GM19395 (cell line): ENCODE data around the gene SKOR1.

Experiments used
- ATAC-seq: cut with Tn5 transposase; IDR thresholded peaks from one replicate; pipeline ENCODE4 v1.9.1; 2021; ENCODE audit warnings: mild to moderate bottlenecking, moderate library complexity; ENCODE audit not compliant: unreplicated experiment

SKOR1 gene

GRCh38 chr15:67845974-67846373 is 20.7 kb downstream of the SKOR1 start:
- no peak for ATAC-seq

GRCh38 chr15:67849538-67849937 is 24.2 kb downstream of the SKOR1 start:
- ATAC-seq, result no peak

GRCh38 chr15:67850336-67850735 is 25.0 kb downstream of the SKOR1 start:
- no peak for ATAC-seq

- no peak for ATAC-seq
These were observed 25.8 kb downstream of the SKOR1 start for GRCh38 chr15:67850994-67851571.

GRCh38 chr15:67852418-67852817 is 27.1 kb downstream of the SKOR1 start:
- no peak for ATAC-seq

GRCh38 chr15:67853454-67853853 is 28.1 kb downstream of the SKOR1 start:
- ATAC-seq, result no peak

- no peak for ATAC-seq
These were observed 29.0 kb downstream of the SKOR1 start for GRCh38 chr15:67854358-67854757.

- no peak for ATAC-seq
These were observed 30.5 kb downstream of the SKOR1 start for GRCh38 chr15:67855842-67856241.

GRCh38 chr15:67857220-67857619 is 31.9 kb downstream of the SKOR1 start:
- ATAC-seq, result no peak

- no peak for ATAC-seq
These were observed 34.1 kb downstream of the SKOR1 start for GRCh38 chr15:67859331-67859946.

GRCh38 chr15:67861983-67862382 is 36.7 kb downstream of the SKOR1 start:
- no peak for ATAC-seq

GRCh38 chr15:67862750-67863441 is 37.6 kb downstream of the SKOR1 start:
- ATAC-seq, result peak; percentile 39

GRCh38 chr15:67863442-67863987 is 38.2 kb downstream of the SKOR1 start:
- ATAC-seq, result peak; percentile 82

GRCh38 chr15:67865331-67865730 is 40.0 kb downstream of the SKOR1 start:
- no peak for ATAC-seq

- ATAC-seq, result no peak
These were observed 40.5 kb downstream of the SKOR1 start for GRCh38 chr15:67865766-67866165.

- ATAC-seq, result no peak
These were observed 44.4 kb downstream of the SKOR1 start for GRCh38 chr15:67869701-67870100.

GRCh38 chr15:67870868-67871408 is 45.6 kb downstream of the SKOR1 start:
- ATAC-seq, result no peak

GRCh38 chr15:67873777-67874176 is 48.5 kb downstream of the SKOR1 start:
- ATAC-seq, result no peak

- ATAC-seq, result no peak
These were observed 53.5 kb downstream of the SKOR1 start for GRCh38 chr15:67878712-67879206.

- ATAC-seq, result no peak
These were observed 54.3 kb downstream of the SKOR1 start for GRCh38 chr15:67879440-67880129.

GRCh38 chr15:67880651-67881182 is 55.4 kb downstream of the SKOR1 start:
- ATAC-seq, result no peak
